Cortex of kidney (tissue), 1 donor: ENCODE data around the gene CALN1.

Source experiments
- DNase-seq: peaks from one replicate; lab custom pipeline; 2025; lab: John Stamatoyannopoulos, UW

The CALN1 gene

DNA sequence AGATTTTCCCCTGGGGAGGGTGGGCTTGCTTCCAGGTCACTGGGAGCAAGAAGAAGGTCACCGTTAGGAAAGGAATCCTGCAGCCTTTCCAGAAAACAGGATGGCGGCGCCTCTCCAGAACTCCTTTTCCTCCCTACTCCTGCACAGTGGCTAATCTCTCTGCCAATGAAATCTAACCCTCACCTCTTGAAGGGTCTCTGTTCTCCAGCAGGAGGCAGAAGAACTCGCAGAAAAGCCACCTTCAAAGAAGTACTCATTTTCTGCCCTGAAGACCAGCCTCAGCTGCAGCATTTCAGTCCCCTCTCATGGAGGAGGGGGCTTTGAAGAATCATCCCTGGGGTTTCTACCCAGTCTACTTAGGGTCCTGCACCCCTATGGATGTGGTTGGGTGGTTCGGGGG lies 626.9 kb downstream of the CALN1 start:
- DNase-seq: no peak

DNA sequence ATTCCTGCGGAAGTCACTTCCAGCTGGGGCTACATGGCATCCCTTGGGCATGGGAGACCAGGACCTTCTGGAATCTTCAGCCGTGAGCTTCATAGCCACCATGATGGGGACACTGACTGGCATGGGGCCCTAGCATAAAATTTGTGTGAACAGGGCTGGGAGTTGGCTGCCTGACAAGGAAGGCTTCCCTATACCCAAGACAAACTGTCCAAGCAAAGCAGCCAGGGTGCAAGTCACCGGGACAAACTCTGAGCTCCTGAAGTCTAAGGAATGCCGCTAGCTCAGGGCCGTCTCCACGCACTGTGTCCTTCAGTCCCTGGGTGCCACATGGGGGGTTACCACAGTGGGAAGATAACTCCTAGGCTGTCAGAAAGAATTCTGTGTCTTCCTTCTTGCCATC lies 627.4 kb downstream of the CALN1 start:
- DNase-seq: no peak

DNA sequence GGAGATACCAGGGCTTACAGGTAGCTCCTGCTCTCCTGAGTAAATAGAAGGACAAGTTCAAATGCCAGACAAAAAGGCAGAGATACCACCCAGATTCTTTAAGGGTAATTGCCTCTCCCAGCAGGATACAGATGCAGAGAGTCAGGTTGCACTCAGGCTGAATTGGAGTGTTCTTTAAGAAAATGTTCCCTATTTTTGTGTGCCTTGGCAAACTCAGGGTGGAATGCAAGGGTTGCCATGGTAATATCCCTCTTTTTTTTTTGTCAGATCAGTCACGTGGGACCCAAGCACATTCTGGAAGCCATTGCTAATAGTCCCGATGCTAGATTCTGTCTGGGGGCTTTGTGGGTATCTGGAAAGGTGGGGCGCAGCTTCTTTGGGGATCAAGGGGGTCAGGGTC lies 628.0 kb downstream of the CALN1 start:
- no peak for DNase-seq

DNA sequence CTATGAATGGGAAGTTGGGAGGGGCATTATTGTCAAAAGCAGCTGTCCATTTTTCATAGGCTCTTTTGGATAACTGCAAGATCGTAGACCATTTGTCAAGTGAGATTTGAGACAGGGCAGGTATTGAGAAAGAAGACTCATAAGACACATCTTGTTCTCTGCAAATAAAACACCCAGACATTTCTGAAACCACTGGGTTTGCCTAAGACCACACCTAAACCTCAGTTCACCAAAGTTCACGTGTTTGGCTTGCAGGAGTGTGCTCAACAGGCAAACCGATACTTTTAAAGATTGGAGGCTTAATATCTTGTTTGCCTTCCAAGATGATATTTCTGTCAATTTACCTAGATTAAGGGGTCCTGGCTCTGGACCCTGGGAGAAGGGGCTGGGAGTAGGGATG lies 628.4 kb downstream of the CALN1 start:
- no peak for DNase-seq

DNA sequence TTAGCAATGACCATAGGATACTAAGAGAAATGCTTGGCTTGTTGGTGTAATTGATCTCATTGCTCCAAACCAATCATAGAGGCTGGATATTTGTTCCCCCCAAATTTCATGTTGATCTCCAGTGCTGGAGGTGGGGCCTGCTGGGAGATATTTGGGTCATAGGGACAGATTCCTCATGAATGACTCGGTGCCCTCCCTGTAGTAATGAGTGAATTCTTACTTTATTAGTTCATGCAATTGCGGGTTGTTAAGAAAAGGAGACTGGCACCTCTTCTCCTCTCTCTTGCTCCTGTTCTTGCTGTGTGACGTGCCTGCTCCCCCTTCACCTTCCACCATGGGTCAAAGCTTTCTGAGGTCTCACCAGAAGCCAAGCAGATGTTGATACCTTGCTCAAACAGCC lies 630.1 kb downstream of the CALN1 start:
- no peak for DNase-seq

DNA sequence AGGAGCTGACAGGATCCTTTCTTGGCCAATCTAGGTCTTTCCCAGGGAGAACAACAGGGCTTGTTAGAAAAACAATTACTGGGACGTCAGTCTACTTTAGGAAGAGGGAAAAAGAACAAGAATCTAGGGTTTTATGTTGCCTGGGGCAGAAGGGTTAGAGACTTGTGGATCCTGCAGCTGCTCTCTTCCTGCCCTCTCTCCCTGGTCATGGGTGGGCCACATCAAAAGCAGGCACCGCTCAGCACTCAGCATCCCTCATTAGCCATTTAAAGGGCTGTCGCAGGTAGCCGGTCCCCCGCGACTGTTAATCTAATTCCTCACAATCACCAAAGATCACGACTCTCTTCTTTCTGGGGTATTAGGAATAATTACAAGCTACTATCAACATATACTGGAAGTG lies 631.9 kb downstream of the CALN1 start:
- DNase-seq: no peak

DNA sequence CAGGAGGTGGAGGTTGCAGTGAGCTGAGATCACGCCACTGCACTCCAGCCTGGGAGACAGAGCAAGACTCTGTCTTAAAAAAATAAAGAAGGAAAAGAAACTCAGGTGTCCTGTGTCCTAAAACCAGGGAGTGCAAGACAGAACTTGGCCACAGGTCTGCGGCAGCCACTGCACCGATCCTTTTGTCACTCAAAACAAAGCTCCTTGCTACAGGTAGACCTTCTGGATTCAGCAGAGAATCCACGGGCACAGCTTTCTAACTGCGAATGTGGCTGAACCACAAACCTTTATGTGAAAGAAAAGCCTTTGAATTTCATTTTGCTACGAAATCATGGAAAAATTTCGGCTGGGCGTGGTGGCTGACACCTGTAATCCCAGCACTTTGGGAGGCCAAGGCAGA lies 634.9 kb downstream of the CALN1 start:
- no peak for DNase-seq

DNA sequence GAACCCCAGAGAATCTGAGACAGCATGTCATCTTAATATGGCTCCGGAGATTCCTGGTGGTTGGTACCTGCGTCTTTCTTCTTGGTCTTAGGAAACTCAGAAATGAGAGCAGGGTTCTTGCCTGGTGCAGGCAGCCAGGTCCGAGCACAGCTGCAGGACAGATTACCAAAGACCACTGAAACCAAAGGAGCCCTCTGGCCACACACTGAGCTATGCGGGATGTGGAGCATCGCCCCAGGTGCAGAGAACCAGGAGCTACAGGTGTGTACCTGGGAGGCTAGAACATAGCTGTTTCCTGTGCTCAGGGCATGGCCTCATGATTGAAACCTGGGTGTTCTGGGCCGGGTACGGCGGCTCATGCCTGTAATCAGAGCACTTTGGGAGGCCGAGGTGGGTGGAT lies 635.4 kb downstream of the CALN1 start:
- DNase-seq: no peak

DNA sequence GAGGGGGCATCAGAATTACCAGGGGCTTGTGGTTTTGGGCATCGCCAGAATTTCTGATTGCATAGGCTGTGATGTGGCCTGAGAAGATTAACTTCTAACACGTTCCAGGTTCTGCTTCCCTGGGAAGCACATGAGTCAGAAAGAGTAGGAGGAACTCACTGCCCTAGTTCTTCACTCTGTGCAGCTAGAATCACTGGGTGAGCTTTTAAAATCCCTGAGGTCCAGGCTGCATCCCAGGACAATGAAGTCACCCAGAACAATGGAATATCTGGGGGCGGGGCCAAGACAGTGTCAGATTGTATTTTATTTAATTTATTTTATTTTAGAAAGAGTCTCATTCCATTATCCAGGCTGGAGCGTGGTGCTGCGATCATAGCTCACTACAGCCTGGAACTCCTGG lies 636.5 kb downstream of the CALN1 start:
- DNase-seq: no peak

DNA sequence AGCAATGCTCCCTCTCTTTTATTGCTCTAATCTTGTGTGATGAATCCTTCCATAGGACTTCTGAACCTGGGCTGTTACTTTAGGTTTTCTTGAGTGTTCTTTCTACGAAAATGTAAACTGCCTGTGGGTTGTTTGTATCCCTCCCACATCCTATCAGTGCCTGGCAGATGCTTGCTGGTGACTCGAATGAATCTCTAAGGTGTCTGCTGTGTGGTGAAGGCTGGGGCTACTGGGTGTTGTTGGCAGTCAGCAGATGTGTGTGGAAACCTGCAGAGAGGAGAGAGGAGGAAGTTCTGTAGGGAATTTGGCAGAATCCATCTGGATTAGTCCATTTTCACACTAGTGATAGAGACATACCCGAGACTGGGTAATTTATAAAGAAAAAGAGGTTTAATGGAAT lies 639.4 kb downstream of the CALN1 start:
- DNase-seq: no peak

DNA sequence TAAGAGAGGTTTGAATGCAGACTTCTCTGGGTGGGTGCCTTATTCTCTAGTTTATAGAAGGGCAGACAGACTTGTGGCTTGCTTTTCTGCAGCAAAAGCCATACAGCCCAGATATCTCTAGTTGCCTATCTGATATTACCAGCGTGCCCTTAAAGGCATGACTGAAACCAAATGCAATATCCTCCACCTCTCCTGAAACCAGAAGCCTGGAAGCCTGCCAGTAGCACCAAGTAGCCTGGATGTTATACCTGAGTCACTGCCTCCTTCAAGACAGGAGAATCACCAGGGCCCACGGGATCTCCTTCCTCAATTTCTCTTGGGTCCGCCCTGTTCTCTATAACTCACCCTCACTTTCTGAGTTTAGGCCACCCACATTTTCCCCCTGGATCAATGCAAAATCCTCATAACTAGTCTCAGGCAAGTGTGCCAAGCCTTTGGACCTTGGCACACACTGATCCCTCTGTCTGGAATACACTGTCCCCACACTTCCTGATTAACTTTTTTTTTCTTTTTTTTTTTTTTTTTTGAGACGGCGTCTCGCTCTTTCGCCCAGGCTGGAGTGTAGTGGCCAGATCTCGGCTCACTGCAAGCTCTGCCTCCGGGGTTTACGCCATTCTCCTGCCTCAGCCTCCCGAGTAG lies 641.8 kb downstream of the CALN1 start:
- DNase-seq: no peak

DNA sequence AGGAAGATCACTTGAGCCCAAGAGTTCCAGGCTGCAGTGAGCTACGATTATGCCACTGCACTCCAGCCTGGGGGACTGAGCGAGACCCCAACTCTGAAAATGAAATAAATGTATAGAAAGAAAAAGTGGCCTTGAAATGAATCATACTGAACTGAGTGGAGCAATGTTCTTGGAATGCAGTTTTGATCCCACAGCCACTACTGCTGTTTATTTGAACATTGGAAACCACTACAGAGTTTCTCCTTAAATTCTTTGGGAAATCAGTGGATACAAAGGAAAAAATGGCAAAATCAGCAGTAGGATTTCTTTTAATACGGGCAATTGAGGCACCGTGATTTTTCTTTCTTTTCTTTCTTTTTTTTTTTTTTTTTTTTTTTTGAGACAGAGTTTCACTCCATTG lies 642.8 kb downstream of the CALN1 start:
- no peak for DNase-seq

DNA sequence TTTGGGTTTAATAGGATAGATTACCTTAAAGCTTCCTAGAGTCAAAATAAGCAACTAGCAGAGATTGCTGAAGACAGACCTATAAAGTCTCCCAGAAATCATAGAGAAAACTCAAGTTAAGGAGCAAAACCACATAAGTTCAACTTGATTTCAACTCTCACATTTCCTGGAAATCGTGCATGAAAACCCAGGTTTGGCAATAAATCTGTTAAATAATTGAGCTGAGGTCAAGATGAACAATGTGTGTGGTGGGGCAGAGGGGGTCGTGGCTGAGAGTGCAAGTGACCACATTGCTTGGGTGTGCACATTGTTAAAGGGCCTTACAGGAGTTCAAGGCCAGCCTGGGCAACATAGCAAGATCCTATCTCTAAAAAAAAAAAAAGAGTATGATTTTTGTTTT lies 643.7 kb downstream of the CALN1 start:
- no peak for DNase-seq

DNA sequence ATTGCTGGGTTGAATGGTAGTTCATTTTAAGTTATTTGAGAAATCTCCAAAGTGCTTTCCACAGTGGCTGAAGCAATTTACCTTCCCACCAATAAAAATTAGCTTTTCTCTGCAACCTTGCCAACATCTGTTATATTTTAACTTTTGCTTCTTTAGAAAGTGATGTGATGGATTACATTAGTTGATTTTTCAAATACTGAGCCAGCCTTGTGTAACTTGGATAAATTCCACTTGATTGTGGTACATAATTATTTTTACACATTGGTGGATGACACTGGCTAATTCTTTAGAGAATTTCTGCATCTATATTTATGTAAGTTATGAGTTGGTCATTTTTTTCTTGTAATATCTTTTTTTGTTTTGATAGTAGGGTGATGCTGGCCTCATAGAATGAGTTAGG lies 646.1 kb downstream of the CALN1 start:
- no peak for DNase-seq

DNA sequence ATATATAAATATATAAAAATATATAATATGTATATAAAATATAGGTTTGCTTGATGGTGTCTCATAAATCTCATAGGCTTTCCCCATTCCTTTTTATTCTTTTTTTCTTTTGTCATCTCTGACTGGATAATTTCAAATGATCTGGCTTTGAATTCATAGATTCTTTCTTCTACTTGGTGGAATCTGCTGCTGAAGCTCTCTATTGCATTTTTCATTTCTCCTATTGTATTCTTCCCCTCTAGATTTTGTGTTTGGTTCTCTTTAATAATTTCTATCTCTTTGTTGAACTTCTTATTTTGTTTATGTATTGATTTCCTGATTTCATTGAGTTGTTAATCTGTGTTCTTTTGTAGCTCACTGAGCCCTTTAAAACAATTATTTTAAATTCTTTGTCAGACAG lies 650.8 kb downstream of the CALN1 start:
- DNase-seq: no peak

DNA sequence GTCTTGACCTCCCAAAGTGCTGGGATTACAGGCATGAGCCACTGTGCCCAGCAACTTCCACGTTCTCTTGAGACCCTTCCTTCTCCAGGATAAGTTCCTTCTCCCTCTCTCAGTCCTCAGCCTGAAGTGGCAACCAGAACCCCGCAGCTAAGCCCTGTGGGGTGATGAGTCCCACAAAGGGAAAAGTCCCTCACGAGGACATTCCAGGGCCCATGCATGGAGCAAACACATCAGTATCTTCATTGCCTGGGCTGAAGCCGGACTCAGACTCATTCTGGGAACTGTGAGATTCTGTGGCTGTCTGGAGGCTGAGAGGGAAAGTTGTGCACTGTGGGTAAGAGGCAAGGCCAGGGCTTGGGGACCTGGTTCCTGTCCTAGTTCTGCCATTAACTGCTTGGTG lies 657.3 kb downstream of the CALN1 start:
- no peak for DNase-seq

DNA sequence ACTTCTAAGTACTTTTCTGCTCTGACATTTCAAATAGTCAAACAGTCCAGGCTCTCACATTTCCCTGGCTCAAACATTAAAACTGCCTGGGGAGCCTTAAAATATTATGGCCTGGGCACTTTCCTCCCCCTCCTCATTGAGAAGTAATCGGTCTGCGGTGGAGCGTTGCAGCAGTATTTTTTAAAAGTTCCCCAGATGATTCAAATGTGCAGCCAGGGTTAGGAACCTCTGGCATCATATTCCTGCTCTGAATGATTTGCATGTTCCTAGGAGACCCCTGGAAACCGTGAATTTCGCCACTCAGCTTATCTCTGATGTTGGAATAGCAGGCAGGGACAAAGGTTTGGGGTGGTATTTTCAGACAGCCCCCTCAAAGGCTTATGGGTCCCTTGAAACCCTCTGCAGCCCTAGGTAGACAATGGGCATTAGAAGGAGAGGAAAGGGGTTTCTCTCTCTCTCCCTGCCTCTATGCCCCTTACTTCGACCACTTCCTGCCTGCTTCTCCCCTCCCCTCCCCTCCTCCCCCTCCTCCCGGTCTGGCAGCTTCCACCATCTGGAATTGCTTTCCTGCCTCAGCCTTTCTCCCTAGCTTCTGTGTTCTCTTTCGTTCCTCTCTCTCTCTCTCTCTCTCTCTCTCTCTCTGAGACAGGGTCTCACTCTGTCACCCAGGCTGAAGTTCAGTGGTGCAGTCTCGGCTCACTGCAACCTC lies 658.0 kb downstream of the CALN1 start:
- DNase-seq: no peak

DNA sequence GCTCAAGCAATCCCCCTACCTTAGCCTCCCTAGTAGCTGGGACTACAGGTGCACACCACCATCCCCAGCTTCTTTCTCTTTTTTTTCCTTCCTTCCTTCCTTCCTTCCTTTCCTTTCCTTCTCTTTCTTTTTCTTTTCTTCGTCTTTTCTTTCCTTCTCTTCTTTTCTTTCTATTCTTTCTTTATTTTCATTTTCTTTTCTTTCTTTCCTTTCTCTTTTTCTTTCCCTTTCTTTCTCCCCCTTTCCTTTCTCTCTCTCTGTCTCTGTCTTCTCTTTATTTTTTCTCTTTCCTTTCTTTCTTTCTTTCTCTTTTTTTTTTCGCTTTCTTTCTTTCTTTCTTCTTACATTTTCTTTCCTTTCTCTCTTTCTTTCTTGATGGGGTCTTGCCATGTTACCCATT lies 658.9 kb downstream of the CALN1 start:
- no peak for DNase-seq

DNA sequence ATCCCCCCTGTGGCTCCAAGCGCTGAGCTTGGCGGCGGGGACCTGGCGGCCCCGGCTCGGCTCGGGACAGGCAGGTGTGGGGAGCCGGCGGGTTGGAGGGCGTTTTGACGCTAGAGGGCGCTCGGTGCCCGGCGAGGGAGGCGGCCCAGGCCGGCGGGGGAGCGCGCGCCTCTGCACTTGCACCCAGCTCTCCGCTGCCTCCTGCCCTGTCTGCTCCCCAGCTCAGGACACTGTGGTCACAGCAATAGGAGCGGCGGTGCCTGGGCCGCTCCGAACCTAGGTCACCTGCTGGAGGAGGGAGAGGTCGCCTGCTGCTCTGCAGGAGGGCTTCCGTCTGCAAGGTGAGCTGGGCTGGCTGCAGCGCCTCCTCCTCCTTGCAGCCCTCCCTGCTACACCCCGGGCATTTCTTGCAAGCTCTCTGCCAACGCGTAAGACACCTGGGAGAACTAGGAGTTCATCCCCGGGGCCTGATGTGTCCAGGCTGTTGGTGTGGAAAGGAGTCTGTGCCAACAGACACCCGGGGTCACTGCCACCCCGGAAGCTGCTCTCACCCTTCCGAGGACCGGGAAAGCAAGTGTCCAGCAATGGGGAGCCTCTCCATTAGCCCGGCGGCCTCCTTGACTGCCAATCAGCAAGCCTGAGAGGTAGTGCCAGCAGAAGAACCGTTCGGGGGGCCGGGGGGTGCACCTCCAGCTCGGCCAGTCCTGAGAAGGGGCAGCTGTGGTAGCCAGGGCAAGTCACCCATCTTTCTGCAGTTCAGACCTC lies 659.8 kb downstream of the CALN1 start:
- no peak for DNase-seq

DNA sequence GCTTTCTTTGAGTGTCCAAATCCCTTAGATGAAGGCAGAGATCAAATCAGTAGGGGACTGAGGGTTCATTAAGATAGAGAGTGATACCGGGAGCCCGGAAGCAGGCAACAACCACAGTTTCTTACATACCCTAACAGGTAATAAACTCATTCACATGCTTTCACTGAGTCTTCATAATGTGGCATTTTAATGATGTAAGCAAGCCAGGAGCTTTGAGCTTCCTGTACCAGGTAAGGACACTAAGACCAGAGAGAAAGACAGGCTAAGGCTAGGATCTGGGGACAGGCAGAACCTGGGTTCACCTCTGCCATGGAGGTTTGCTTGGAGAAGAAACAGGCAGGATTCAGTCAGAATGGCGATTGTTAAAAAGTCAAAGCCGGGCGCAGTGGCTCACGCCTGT lies 661.8 kb downstream of the CALN1 start:
- no peak for DNase-seq

DNA sequence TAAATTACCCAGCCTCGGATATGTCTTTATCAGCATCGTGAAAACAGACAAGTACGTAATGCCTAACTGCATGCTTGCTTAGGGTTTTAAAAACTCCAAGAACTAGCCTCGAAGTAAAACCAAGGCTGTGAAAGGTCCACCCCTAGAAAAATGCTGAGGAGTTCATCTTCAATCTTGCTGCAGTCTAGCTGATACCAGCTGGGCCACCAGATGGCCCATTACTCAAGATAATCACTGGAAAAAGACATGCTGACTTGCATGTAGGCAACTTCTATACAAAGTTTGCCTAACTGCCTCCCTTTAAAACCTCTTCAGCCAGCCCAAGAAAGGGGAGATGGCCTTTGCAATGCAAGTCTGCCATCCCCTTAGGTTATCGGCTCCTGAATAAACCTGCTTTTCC lies 666.1 kb downstream of the CALN1 start:
- DNase-seq: no peak

DNA sequence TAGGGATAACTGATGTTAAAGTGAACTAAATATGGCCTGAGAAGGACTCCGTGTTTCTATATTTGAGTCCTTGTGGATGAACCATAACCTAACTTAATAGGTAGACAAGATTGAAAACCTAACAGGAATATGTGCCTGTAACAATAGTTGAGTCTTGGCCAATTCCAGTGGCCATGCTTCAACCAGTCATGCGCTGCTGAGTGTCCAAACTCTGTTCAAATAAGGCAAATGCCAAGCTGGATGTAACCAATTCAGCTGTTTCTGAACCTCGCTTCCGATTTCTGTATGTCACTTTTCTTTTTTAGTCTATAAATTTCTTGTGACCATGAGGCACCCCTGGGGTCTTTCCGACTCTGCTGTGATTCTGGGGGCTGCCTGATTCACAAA lies 672.0 kb downstream of the CALN1 start:
- DNase-seq: no peak

DNA sequence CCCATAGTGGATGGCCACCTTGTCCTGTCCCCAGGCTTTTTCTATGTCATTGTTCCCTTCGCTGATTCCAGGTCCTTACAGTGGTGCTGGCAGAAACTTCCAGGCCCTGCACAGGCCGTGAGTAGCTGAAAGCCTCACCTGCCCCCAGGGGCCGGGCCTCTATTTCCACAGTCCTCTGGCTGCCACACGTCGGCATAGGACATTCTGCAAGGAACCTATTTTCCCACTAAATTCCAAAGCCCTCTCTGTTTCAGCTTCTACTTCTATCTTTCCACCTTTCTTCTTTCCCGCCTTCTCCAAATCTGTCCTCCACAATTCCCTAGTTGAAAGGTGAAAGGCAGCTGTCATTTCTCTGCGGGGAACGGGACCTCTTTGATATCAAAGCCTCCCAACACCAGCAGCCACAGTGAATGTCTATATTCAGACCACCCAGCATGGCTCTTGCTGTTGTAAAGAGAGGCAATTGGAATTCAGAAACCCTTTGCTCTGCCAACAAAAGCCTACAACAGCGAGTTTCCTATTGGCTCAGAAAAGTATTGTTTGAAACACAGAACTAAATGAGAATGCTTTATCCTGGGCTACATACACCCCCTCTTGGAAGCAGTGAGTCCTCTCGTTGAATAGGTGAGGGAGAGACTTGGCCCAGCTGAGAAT lies 672.5 kb downstream of the CALN1 start:
- no peak for DNase-seq
